Adrenal gland (tissue), 12 donors: Measurements from ENCODE around the gene MTUS2. TPM values are rescaled to one million over a fixed set of nuclear protein-coding genes. Genes with fewer than 3 reads are reported as not detected.

Experiments
- DNase-seq, 7 donors: peaks; one replicate each; pipeline ENCODE4 v3.0.0-alpha.2; 2019 to 2020
- H3K27ac ChIP-seq, 5 donors: fragments of 200-600 bp; sonication (generic) in 4 of 5; 1 replicate in 3 of 5; 2 replicates in 2 of 5; pipeline versions ENCODE4 v1.5.1 to v1.8.0; 2016 to 2020; ENCODE audit warnings: mild to moderate bottlenecking in 1 of 5
- H3K27me3 ChIP-seq: fragments of 200-600 bp; 2 replicates; pipeline ENCODE4 v1.8.0; 2021
- H3K36me3 ChIP-seq, 2 donors: fragments of 200-600 bp; replicated peaks in 1 of 2; 1 replicate in 1 of 2; 2 replicates in 1 of 2; pipeline versions ENCODE4 v1.5.1 to v1.8.0; 2018 to 2022
- H3K4me1 ChIP-seq, 2 donors: fragments of 200-600 bp; replicated peaks in 1 of 2; 1 replicate in 1 of 2; 2 replicates in 1 of 2; pipeline versions ENCODE4 v1.5.1 to v1.8.0; 2018 to 2021
- H3K4me3 ChIP-seq, 4 donors: fragments of 200-600 bp; sonication (generic) in 3 of 4; one replicate each; pipeline ENCODE4 v1.5.1; 2016 to 2018
- H3K9me3 ChIP-seq, 3 donors: fragments of 200-600 bp; sonication (generic) in 1 of 3; replicated peaks in 1 of 3; 1 replicate in 2 of 3; 2 replicates in 1 of 3; pipeline versions ENCODE4 v1.5.1 to v1.8.0; 2016 to 2021
- CTCF ChIP-seq, 6 experiments: fragments of 450-650 bp in 4 of 6; fragments of 200-600 bp in 2 of 6; sonication (generic) in 1 of 6; IDR thresholded peaks; 1 replicate in 5 of 6; 2 replicates in 1 of 6; pipeline versions ENCODE4 v1.5.1 to v1.8.0; 2016 to 2021; ENCODE audit warnings: antibody characterized with exemption in 6 of 6, mild to moderate bottlenecking in 2 of 6, moderate library complexity in 1 of 6
- POLR2A ChIP-seq, 2 donors: fragments of 450-650 bp; IDR thresholded peaks; one replicate each; pipeline ENCODE4 v1.6.1; 2017; ENCODE audit warnings: antibody characterized with exemption in 2 of 2, mild to moderate bottlenecking in 2 of 2, moderate library complexity in 1 of 2
- WGBS, 4 donors: extraction: QIAGEN DNeasy Blood & Tissue Kit in 2 of 4; methylation state at CpG; one replicate each; pipeline versions ENCODE4 v1.1.5 to v1.1.7; 2013 to 2017; 5-methylcytosine and 5-hydroxymethylcytosine counted together
- intact Hi-C, 2 donors: fragments of 100-400 bp; cut with DNase I; formaldehyde crosslinking; loops; one replicate each; pipeline versions ENCODE4 v1.14.1 to v1.15.0; 2022 to 2023
- polyA plus RNA-seq, 3 donors: library from polyadenylated mRNA; stranded (reverse); fragments of 200-250 nt in 2 of 3; fragments of 350-450 nt in 1 of 3; fragmentation: Illumina TruSeq in 1 of 3; extraction: RNeasy Lipid Tissue Mini Kit (QIAGEN cat#74804) in 1 of 3; gene quantifications; one replicate each; pipeline ENCODE4 v1.2.3, GENCODE V29; 2013 to 2014
- total RNA-seq, 9 donors: library from RNA; depleted of rRNA in 4 of 9; stranded (reverse); fragments of >200 nt in 4 of 9; fragments of 120-200 nt in 1 of 9; fragmentation: NEBNext Ultra II Directional in 1 of 9; extraction: Animal tissue kit (Norgen Biotek cat#: 25700) in 1 of 9; gene quantifications; one replicate each; pipeline versions ENCODE4 v1.1.0 to v1.2.4, GENCODE V29; 2013 to 2023
- donor health status: healthy with polysubstance abuse.
- donor health status: Bipolar disorder and iron deficiency.
- donor health status: DM: yes; HTN: yes; CAD: no.
- donor health status: DM: no; HTN: no; CAD: no.
- donor health status: DM: no; HTN: no; CAD: no.
- donor health status: DM: yes; HTN: yes; CAD: no.

MTUS2 gene
- total and polyA plus RNA-seq, 12 donors = 0.07 to 0.24 (median 0.14) TPM; not detected in 5

GRCh38 chr13:28837111-28837510 lies 17.0 kb downstream of the MTUS2 start:
- TF ChIP-seq POLR2A (IDR thresholded peaks at IDR 0.05) = no peak
- TF ChIP-seq CTCF (IDR thresholded peaks at IDR 0.05) = no peak
- Histone ChIP-seq H3K9me3 (no peaks in the 10 kb centered on the region), H3K36me3 (no peaks in the 10 kb centered on the region), H3K4me3 (no peak overlapping the region), H3K27ac (no peak overlapping the region), H3K4me1 (no peaks in the 10 kb centered on the region), H3K27me3 (no peaks in the 10 kb centered on the region)
- intact Hi-C loops = no loop called here
- 77 to 89% (median 86%) methylated on average over 5 of the region's 5 CpGs for WGBS, 4 donors
- no peak for DNase-seq

DNA sequence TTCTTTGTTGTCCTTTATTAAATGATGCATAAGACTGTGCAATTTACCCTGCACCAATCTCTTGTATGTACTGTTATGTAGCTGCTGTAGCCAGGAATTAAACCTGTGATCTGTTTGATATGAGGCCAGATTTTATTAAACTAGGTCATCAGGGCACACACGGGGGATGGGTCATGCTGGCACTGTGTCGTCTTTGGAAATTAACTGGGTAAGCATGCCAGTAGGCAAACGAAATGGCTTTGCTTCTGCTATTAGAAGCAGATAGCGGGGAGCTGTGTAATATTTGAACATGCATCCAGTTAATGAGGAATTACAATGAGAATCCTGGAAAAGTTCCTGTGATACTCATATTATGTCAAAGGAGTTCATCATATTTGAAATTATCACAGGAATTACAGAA lies 23.5 kb downstream of the MTUS2 start:
- H3K36me3 ChIP-seq = no peaks in the 10 kb centered on the region
- no peaks in the 10 kb centered on the region for H3K4me1 ChIP-seq
- 44 to 57% (median 49%) methylated on average over 4 of the region's 4 CpGs for WGBS, 4 donors
- H3K27me3 ChIP-seq = no peaks in the 10 kb centered on the region
- TF ChIP-seq POLR2A (IDR thresholded peaks at IDR 0.05) (no peak), CTCF (IDR thresholded peaks at IDR 0.05) (no peak)
- no peak overlapping the region for H3K27ac ChIP-seq
- DNase-seq = peak in 1 of 7 donors; percentile 22
- no peaks in the 10 kb centered on the region for H3K9me3 ChIP-seq
- no peak overlapping the region for H3K4me3 ChIP-seq
- intact Hi-C loops = no loop called here

DNA sequence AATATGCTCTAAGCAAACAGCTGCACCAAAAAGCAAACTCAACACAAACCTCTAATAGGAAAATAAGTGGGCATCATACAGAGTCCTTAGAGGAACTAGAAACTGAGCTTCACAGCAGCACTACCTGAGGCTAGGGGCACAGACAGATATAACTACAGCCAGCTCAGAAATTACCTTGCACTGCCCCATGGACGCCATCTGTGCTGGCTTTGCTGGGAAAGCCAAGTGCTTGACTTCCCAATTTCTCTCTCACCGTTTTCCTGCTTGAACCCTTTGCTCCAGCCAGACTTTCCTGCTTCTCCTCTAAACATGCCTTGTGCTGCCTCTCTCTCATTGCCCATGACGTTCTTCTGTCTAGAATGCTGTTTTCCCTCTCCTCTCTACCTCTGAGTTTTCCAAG lies 29.3 kb downstream of the MTUS2 start:
- peaks cover 7% of the 10 kb centered on the region for H3K27me3 ChIP-seq
- intact Hi-C loops = no loop called here
- WGBS, 4 donors = 66 to 71% (median 68%) methylated on average over 3 of the region's 3 CpGs
- DNase-seq = no peak
- no peaks in the 10 kb centered on the region for H3K4me1 ChIP-seq
- H3K27ac ChIP-seq = no peak overlapping the region
- TF ChIP-seq CTCF (IDR thresholded peaks at IDR 0.05) = no peak
- no peak for TF ChIP-seq POLR2A (IDR thresholded peaks at IDR 0.05)
- no peaks in the 10 kb centered on the region for H3K9me3 ChIP-seq
- no peaks in the 10 kb centered on the region for H3K36me3 ChIP-seq
- H3K4me3 ChIP-seq = no peak overlapping the region

GRCh38 chr13:28850226-28850625 lies 30.1 kb downstream of the MTUS2 start:
- no peaks in the 10 kb centered on the region for H3K9me3 ChIP-seq
- peaks cover 7% of the 10 kb centered on the region for H3K27me3 ChIP-seq
- DNase-seq = no peak
- no peak overlapping the region for H3K27ac ChIP-seq
- H3K4me1 ChIP-seq = no peaks in the 10 kb centered on the region
- intact Hi-C loops = no loop called here
- H3K36me3 ChIP-seq = no peaks in the 10 kb centered on the region
- WGBS, 4 donors = 62 to 94% (median 81%) methylated on average over 2 of the region's 2 CpGs
- no peak for TF ChIP-seq POLR2A (IDR thresholded peaks at IDR 0.05)
- no peak for TF ChIP-seq CTCF (IDR thresholded peaks at IDR 0.05)
- H3K4me3 ChIP-seq = no peak overlapping the region
